Left lung (tissue), 10 donors: ENCODE measurements around the gene GDI1. TPM values are rescaled to one million over a fixed set of nuclear protein-coding genes. Genes with fewer than 3 reads are reported as not detected.

Experiments used
- ATAC-seq: fragments of 200-7000 bp; cut with Tn5 transposase; one replicate; pipeline ENCODE4 v1.9.1; 2020; ENCODE audit warnings: moderate library complexity
- DNase-seq, 4 donors: peaks; one replicate each; pipeline ENCODE4 v3.0.0-alpha.2; 2013 to 2020
- H3K27ac ChIP-seq, 2 donors: fragments of 200-600 bp; sonication (generic) in 1 of 2; one replicate each; pipeline versions ENCODE4 v1.5.0 to v1.8.0; 2020 to 2021
- H3K27me3 ChIP-seq, 2 donors: fragments of 200-600 bp; sonication (generic) in 1 of 2; one replicate each; pipeline versions ENCODE4 v1.5.0 to v1.8.0; 2020 to 2021
- H3K36me3 ChIP-seq, 2 donors: fragments of 200-600 bp; sonication (generic) in 1 of 2; one replicate each; pipeline versions ENCODE4 v1.5.0 to v1.8.0; 2020 to 2021
- H3K4me1 ChIP-seq, 2 donors: fragments of 200-600 bp; one replicate each; pipeline ENCODE4 v1.8.0; 2021
- H3K4me3 ChIP-seq, 2 donors: fragments of 200-600 bp; sonication (generic) in 1 of 2; one replicate each; pipeline versions ENCODE4 v1.5.0 to v1.8.0; 2020 to 2021; ENCODE audit warnings: mild to moderate bottlenecking in 1 of 2
- H3K9me3 ChIP-seq, 2 donors: fragments of 200-600 bp; sonication (generic) in 1 of 2; one replicate each; pipeline versions ENCODE4 v1.5.0 to v1.8.0; 2020 to 2021
- CTCF ChIP-seq, 2 donors: fragments of 200-600 bp; sonication (generic) in 1 of 2; IDR thresholded peaks; one replicate each; pipeline versions ENCODE4 v1.5.0 to v1.8.0; 2021; ENCODE audit warnings: antibody characterized with exemption in 2 of 2
- intact Hi-C, 2 donors: fragments of 100-400 bp; cut with DNase I; formaldehyde crosslinking; loops; one replicate each; pipeline versions ENCODE4 v1.11.2 to v1.14.2; 2022
- polyA plus RNA-seq, 6 donors: library from polyadenylated mRNA; unstranded; fragments of 120-200 nt; gene quantifications; one replicate each; pipeline ENCODE4 v1.2.1, GENCODE V29; 2013; ENCODE audit not compliant: insufficient read length in 6 of 6
- total RNA-seq, 2 donors: library from RNA; stranded (reverse); fragmentation: NEBNext Ultra II Directional; extraction: Animal tissue kit (Norgen Biotek cat#: 25700); gene quantifications; one replicate each; pipeline ENCODE4 v1.2.1, GENCODE V29; 2021
- donor health status: DM: no; HTN: yes; CAD: no.
- donor health status: DM: no; HTN: no; CAD: no.

The GDI1 gene
- total and polyA plus RNA-seq, 8 donors = 107 to 163 (median 128) TPM

GRCh38 chrX:154433605-154434004 lies 3.3 kb upstream of the GDI1 start:
- peaks cover 0 to 44% of the 10 kb centered on the region in 2 donors for H3K36me3 ChIP-seq
- H3K9me3 ChIP-seq = no peaks in the 10 kb centered on the region
- H3K4me1 ChIP-seq = peaks cover 0 to 35% of the 10 kb centered on the region in 2 donors
- no peak for DNase-seq
- no peaks in the 10 kb centered on the region for H3K27me3 ChIP-seq
- no peak for TF ChIP-seq CTCF (IDR thresholded peaks at IDR 0.05)
- intact Hi-C loops = no loop called here
- H3K27ac ChIP-seq = no peak overlapping the region
- no peak for ATAC-seq
- no peak overlapping the region for H3K4me3 ChIP-seq

GRCh38 chrX:154434394-154435168 lies 2.4 kb upstream of the GDI1 start:
- no peak overlapping the region for H3K27ac ChIP-seq
- no peaks in the 10 kb centered on the region for H3K27me3 ChIP-seq
- no peak for DNase-seq
- TF ChIP-seq CTCF (IDR thresholded peaks at IDR 0.05) = no peak
- intact Hi-C loops = no loop called here
- H3K9me3 ChIP-seq = no peaks in the 10 kb centered on the region
- no peak overlapping the region for H3K4me3 ChIP-seq
- peaks cover 0 to 51% of the 10 kb centered on the region in 2 donors for H3K36me3 ChIP-seq
- H3K4me1 ChIP-seq = peaks cover 0 to 40% of the 10 kb centered on the region in 2 donors
- ATAC-seq = no peak

- intact Hi-C loops = no loop called here
- no peak for ATAC-seq
These were observed 1.7 kb upstream of the GDI1 start for GRCh38 chrX:154435171-154435733.

GRCh38 chrX:154436374-154436982 lies 476 bp upstream of the GDI1 start:
- peak in 2 of 4 donors; percentile 30 to 32 for DNase-seq
- Histone ChIP-seq H3K9me3 (no peaks in the 10 kb centered on the region), H3K4me3 (peak overlapping the region; percentile 46 to 84), H3K27me3 (no peaks in the 10 kb centered on the region), H3K36me3 (peaks cover 0 to 70% of the 10 kb centered on the region in 2 donors), H3K4me1 (peaks cover 0 to 25% of the 10 kb centered on the region in 2 donors), H3K27ac (peak overlapping the region; percentile 75 to 76)
- intact Hi-C loops = no loop called here
- peak; percentile 35 for ATAC-seq
- no peak for TF ChIP-seq CTCF (IDR thresholded peaks at IDR 0.05)

More at GRCh38 chrX:154435171-154435733, 1.7 kb upstream of the GDI1 start:
- Histone ChIP-seq H3K9me3 (no peaks in the 10 kb centered on the region), H3K27ac (no peak overlapping the region), H3K27me3 (no peaks in the 10 kb centered on the region), H3K4me3 (no peak overlapping the region), H3K4me1 (peaks cover 0 to 34% of the 10 kb centered on the region in 2 donors), H3K36me3 (peaks cover 0 to 57% of the 10 kb centered on the region in 2 donors)
- no peak for DNase-seq
- no peak for TF ChIP-seq CTCF (IDR thresholded peaks at IDR 0.05)
